Fibroblast of villous mesenchyme (primary cell): ENCODE results near the gene NSUN3. TPM values are rescaled to one million over a fixed set of nuclear protein-coding genes. Genes with fewer than 3 reads are reported as not detected.
"Not testable (repeated sequence)": the region's sequence is repeated elsewhere in the genome, so short reads cannot be mapped to it uniquely, and the experiment has no call there.

Experiments used
- DNase-seq: peaks from one replicate; pipeline ENCODE4 v3.0.0-alpha.2; 2010; ENCODE audit warnings: low read depth
- H3K4me3 ChIP-seq: 2 replicates; pipeline ENCODE4 v1.5.1; 2011; ENCODE audit warnings: low read depth, mild to moderate bottlenecking, low read length
- CTCF ChIP-seq: IDR thresholded peaks from 2 replicates; pipeline ENCODE4 v1.5.1; 2012; ENCODE audit warnings: low read depth, mild to moderate bottlenecking, low read length; ENCODE audit not compliant: insufficient read depth
- total RNA-seq: library from RNA; depleted of rRNA; stranded (reverse); fragments of >200 nt; gene quantifications from 2 replicates; pipeline ENCODE4 v1.2.3, GENCODE V29; 2012

NSUN3 gene
- total RNA-seq, 1 donor = 13.4 TPM

DNA sequence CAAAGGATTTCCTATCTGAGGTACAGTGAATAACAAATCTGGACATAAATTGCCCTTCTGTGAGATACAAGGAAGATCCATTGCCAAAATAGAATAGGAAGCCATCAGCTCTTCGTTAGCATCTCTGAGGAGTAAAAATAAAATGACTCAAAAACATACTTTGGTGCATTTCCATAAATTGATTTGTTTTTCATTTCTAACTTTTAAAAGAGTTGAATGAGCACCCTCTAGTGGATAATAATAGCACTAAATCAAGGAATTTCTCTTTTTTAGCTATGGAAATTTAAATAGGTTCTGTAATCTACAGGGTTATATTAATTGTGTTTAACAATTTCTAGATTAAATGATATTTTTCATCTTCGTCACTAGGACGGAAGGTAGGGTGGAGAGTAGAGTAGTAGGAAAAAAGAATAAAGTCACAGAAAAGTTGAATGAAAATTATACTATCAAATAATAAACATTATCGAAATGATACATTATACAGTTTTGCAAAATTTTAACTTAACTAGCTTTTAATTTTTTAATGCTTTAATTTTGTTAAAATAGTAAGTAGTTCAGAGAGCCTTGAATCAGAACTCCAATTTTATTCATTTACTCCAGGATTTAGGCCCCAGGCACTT lies 6.4 kb downstream of the NSUN3 start:
- peak; percentile 39 for DNase-seq
- no peak overlapping the region for H3K4me3 ChIP-seq
- peak; percentile 44 for TF ChIP-seq CTCF

GRCh38 chr3:94070341-94070911 lies 7.6 kb downstream of the NSUN3 start:
- H3K4me3 ChIP-seq = no peak overlapping the region
- TF ChIP-seq CTCF = no peak
- DNase-seq = no peak

GRCh38 chr3:94071713-94072284 lies 8.9 kb downstream of the NSUN3 start:
- TF ChIP-seq CTCF = no peak
- no peak for DNase-seq
- H3K4me3 ChIP-seq = no peak overlapping the region

DNA sequence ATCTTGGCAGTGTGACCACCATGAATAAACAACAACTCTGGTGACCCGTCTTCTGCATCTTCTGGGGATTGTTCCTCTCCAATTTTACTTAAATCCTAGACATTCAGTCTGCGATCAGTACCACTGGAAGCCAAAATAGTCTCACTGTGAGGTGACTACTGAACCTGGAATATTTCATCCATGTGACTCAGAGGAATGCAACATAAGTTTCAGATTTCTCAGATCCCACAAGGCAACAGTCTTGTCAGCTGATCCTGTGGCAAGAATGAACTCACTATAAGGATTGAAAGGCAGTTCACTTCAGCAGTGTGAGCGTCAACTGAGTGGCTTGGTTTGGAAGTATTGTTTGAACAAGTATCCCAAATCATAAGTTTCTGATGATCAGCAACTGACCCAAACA lies 13.2 kb downstream of the NSUN3 start:
- DNase-seq = peak; percentile 7
- TF ChIP-seq CTCF = no peak
- H3K4me3 ChIP-seq = no peak overlapping the region

DNA sequence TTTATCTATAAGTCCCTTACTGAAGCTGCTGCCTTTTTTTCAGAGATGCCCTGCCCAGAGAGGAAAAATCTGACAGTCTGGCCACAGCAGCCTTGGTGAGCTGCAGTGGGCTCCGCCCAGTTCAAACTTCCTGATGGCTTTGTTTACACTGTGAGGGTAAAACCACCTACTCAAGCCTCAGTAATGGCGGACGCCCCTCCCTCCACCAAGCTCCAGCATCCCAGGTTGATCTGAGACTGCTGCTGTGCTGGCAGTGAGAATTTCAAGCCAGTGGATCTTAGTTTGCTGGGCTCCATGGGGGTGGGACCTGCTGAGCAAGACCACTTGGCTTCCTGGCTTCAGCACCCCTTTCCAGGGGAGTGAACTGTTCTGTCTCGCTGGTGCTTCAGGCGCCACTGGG lies 17.7 kb downstream of the NSUN3 start:
- DNase-seq, H3K4me3 ChIP-seq: not testable (repeated sequence)

DNA sequence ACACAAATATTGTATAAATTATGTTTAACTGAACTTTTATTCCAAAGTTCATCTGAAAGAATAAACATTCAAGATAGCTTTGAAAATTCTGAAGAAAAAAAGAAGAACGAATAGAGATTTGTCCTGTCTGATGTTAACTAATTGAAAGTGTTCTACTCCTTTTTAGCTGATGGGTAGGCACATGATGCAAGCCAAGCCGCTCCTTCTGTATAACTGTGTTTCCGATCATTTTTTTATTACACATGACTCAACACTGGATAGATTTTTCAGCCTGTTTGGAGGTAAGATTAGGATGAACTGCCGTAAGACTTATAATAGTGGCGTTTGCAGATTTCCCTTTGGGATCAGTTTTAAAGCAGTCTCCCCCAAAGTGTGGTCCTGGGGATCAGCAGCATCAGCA lies 19.0 kb downstream of the NSUN3 start:
- DNase-seq = no peak
- no peak for TF ChIP-seq CTCF
- H3K4me3 ChIP-seq = no peak overlapping the region

GRCh38 chr3:94082391-94082937 lies 19.6 kb downstream of the NSUN3 start:
- TF ChIP-seq CTCF = no peak
- DNase-seq = no peak
- no peak overlapping the region for H3K4me3 ChIP-seq
